ENCODE measurements around the gene GNAS-AS1. TPM values are rescaled to one million over a fixed set of nuclear protein-coding genes. Genes with fewer than 3 reads are reported as not detected.

GNAS-AS1 gene
- total RNA-seq (ENCODE audit: unreplicated experiment) = 4.9 TPM
- long read RNA-seq, partial matches to known transcripts = 0 of 1 reads
- long read RNA-seq, other reads (novel, unspliced or antisense) = 1 of 1 reads

GRCh38 chr20:58850693-58851174, at the start of gene GNAS-AS1:
Gene GNAS-AS1 (minus strand): TSS chr20:58850902.
- Mint-ChIP-seq H3K36me3 (ENCODE audit: low read depth, unreplicated experiment) (no peaks in the 10 kb centered on the region), H3K4me3 (ENCODE audit: unreplicated experiment) (peak within 1 kb of the TSS; percentile 94), H3K27ac (ENCODE audit: unreplicated experiment) (peak within 1 kb of the TSS; percentile 74), H3K27me3 (ENCODE audit: unreplicated experiment) (peaks cover 9% of the 10 kb centered on the region), H3K4me1 (ENCODE audit: unreplicated experiment) (peaks cover 36% of the 10 kb centered on the region), H3K9me3 (ENCODE audit: unreplicated experiment) (no peaks in the 10 kb centered on the region)
- peak; percentile 45 for TF ChIP-seq CTCF (IDR thresholded peaks at IDR 0.05; ENCODE audit: unreplicated experiment)
- peak; percentile 86 for DNase-seq (ENCODE audit: low spot score)

- TF ChIP-seq CTCF (IDR thresholded peaks at IDR 0.05; ENCODE audit: unreplicated experiment) = no peak
- Mint-ChIP-seq H3K36me3 (ENCODE audit: low read depth, unreplicated experiment) (peaks cover 55% of the 10 kb centered on the region), H3K9me3 (ENCODE audit: unreplicated experiment) (no peaks in the 10 kb centered on the region), H3K27me3 (ENCODE audit: unreplicated experiment) (peaks cover 11% of the 10 kb centered on the region), H3K4me3 (ENCODE audit: unreplicated experiment) (peak overlapping the region; percentile 28), H3K4me1 (ENCODE audit: unreplicated experiment) (peaks cover 80% of the 10 kb centered on the region), H3K27ac (ENCODE audit: unreplicated experiment) (peak overlapping the region; percentile 58)
- DNase-seq (ENCODE audit: low spot score) = no peak
Measured at GRCh38 chr20:58900397-58900796, 49.7 kb upstream of the GNAS-AS1 start.

GRCh38 chr20:58899512-58899911, 48.8 kb upstream of the GNAS-AS1 start:
- DNase-seq (ENCODE audit: low spot score) = no peak
- H3K4me1 Mint-ChIP-seq (ENCODE audit: unreplicated experiment) = peaks cover 82% of the 10 kb centered on the region
- H3K36me3 Mint-ChIP-seq (ENCODE audit: low read depth, unreplicated experiment) = peaks cover 57% of the 10 kb centered on the region
- peak overlapping the region; percentile 59 for H3K27ac Mint-ChIP-seq (ENCODE audit: unreplicated experiment)
- no peaks in the 10 kb centered on the region for H3K9me3 Mint-ChIP-seq (ENCODE audit: unreplicated experiment)
- H3K27me3 Mint-ChIP-seq (ENCODE audit: unreplicated experiment) = peaks cover 9% of the 10 kb centered on the region
- TF ChIP-seq CTCF (IDR thresholded peaks at IDR 0.05; ENCODE audit: unreplicated experiment) = no peak
- H3K4me3 Mint-ChIP-seq (ENCODE audit: unreplicated experiment) = no peak overlapping the region

- no peak for TF ChIP-seq CTCF (IDR thresholded peaks at IDR 0.05; ENCODE audit: unreplicated experiment)
- H3K4me3 Mint-ChIP-seq (ENCODE audit: unreplicated experiment) = peak overlapping the region; percentile 62
Measured at GRCh38 chr20:58898629-58899408, 48.1 kb upstream of the GNAS-AS1 start.

GRCh38 chr20:58897488-58897887, 46.8 kb upstream of the GNAS-AS1 start:
- Mint-ChIP-seq H3K9me3 (ENCODE audit: unreplicated experiment) (no peaks in the 10 kb centered on the region), H3K4me1 (ENCODE audit: unreplicated experiment) (peaks cover 84% of the 10 kb centered on the region), H3K27me3 (ENCODE audit: unreplicated experiment) (peaks cover 12% of the 10 kb centered on the region), H3K36me3 (ENCODE audit: low read depth, unreplicated experiment) (peaks cover 52% of the 10 kb centered on the region), H3K27ac (ENCODE audit: unreplicated experiment) (peak overlapping the region; percentile 86), H3K4me3 (ENCODE audit: unreplicated experiment) (peak overlapping the region; percentile 48)
- DNase-seq (ENCODE audit: low spot score) = no peak
- TF ChIP-seq CTCF (IDR thresholded peaks at IDR 0.05; ENCODE audit: unreplicated experiment) = no peak

More at GRCh38 chr20:58898629-58899408, 48.1 kb upstream of the GNAS-AS1 start:
- Mint-ChIP-seq H3K4me1 (ENCODE audit: unreplicated experiment) (peaks cover 83% of the 10 kb centered on the region), H3K27ac (ENCODE audit: unreplicated experiment) (peak overlapping the region; percentile 45), H3K27me3 (ENCODE audit: unreplicated experiment) (peaks cover 9% of the 10 kb centered on the region), H3K9me3 (ENCODE audit: unreplicated experiment) (no peaks in the 10 kb centered on the region), H3K36me3 (ENCODE audit: low read depth, unreplicated experiment) (peaks cover 55% of the 10 kb centered on the region)
- DNase-seq (ENCODE audit: low spot score) = no peak
